ENCODE results near the gene ADIPOR2.

DNA sequence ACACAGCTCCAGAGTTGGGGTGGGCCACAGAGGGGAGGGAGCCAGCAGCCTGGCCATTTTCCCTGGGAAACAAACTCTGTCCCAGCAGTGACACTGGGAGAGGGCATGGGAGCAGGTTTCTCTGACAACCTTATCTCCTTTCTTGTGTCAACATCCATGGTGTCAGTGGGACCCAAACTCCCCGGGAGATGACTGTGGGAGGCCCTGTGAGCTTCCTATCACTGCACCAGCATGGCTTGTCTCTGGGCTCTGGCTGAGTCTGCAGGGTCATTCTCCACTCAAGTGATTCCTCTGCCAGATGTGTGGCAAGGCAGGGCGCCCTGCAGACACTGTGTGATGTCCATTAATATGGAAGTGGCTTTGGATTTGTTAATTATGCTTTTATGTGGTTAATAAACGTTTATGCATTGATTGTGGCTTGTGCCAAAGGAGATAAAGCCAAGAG, 139.6 kb downstream of the ADIPOR2 start:
- no peak for TF ChIP-seq YY1 (IDR thresholded peaks at IDR 0.05; ENCODE audit: low read depth)
- no peak for TF ChIP-seq EP300 (IDR thresholded peaks at IDR 0.05; ENCODE audit: borderline replicate concordance)
- TF ChIP-seq CEBPB (IDR thresholded peaks at IDR 0.05): no peak
